AG04450 (cell line): Measurements from ENCODE around the gene ECEL1. TPM values are rescaled to one million over a fixed set of nuclear protein-coding genes. Genes with fewer than 3 reads are reported as not detected.

Experiments
- CTCF ChIA-PET: fragments of 300-600, 350-600 bp; formaldehyde crosslinking; extraction: SDS; loops from one replicate; lab custom pipeline; 2022; ENCODE audit warnings: antibody characterized with exemption, inconsistent platforms; lab: Charles Lee
- POLR2A ChIA-PET: fragments of 350-600 bp; formaldehyde crosslinking; extraction: SDS; loops from one replicate; lab custom pipeline; 2021; ENCODE audit warnings: antibody characterized with exemption, inconsistent platforms; lab: Yijun Ruan, JAX
- DNase-seq: peaks from one replicate; pipeline ENCODE4 v3.0.0-alpha.2; 2011; ENCODE audit warnings: low read depth, low spot score
- H3K27ac ChIP-seq: one replicate; pipeline ENCODE4 v1.5.1; 2012; ENCODE audit warnings: low read depth, low read length, control low read depth
- H3K27me3 ChIP-seq: one replicate; pipeline ENCODE4 v1.6.0; 2012; ENCODE audit warnings: low read length; ENCODE audit not compliant: control insufficient read depth, insufficient read depth
- H3K4me3 ChIP-seq: 2 replicates; pipeline ENCODE4 v1.5.1; 2011; ENCODE audit warnings: mild to moderate bottlenecking, low read depth, low read length, control low read depth
- H3K9me3 ChIP-seq: 2 replicates; pipeline ENCODE4 v1.5.1; 2012; ENCODE audit warnings: low read length; ENCODE audit not compliant: control insufficient read depth, insufficient read depth
- CTCF ChIP-seq: IDR thresholded peaks from 2 replicates; pipeline ENCODE4 v1.5.1; 2011; ENCODE audit warnings: low read depth, low read length, control low read depth, inconsistent platforms
- polyA plus RNA-seq: library from polyadenylated mRNA; depleted of rRNA; stranded (reverse); fragments of >200 nt; gene quantifications from 2 replicates; pipeline ENCODE4 v1.2.3, GENCODE V29; 2011

ECEL1 gene
- polyA plus RNA-seq, 1 experiment = not detected

GRCh38 chr2:232465061-232465460 lies 22.6 kb downstream of the ECEL1 start:
- no peak for TF ChIP-seq CTCF
- Histone ChIP-seq H3K9me3 (no peaks in the 10 kb centered on the region), H3K4me3 (no peak overlapping the region), H3K27me3 (peaks cover 21% of the 10 kb centered on the region), H3K27ac (no peak overlapping the region)
- POLR2A ChIA-PET = interaction anchor here (0.6 kb wide), 1 partner anchor 1287 kb away, joined by 5 read pairs; no protein-coding TSS in a partner anchor
- CTCF ChIA-PET = no interaction called here
- no peak for DNase-seq

DNA sequence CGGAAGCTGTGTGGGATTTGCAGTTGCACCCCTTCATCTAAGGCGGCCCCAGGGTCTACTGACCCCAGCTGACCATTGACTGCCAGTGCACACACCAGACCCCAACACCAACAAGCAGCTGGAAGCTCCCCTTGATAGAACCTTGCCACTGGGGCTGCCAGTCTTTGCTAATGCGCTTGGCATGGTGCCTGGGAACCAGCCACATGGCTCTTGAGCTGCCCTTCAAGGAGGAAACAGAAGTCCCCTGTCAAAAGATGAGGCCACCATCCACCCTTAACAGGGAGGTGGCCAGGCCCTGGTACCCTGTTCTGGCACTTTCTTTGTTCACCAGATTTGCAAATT lies 23.1 kb downstream of the ECEL1 start:
- Histone ChIP-seq H3K9me3 (no peaks in the 10 kb centered on the region), H3K4me3 (no peak overlapping the region), H3K27me3 (peaks cover 25% of the 10 kb centered on the region), H3K27ac (no peak overlapping the region)
- no peak for TF ChIP-seq CTCF
- ChIA-PET CTCF (no interaction called here), POLR2A (interaction anchor here (0.6 kb wide), 1 partner anchor 1286 kb away, joined by 5 read pairs; no protein-coding TSS in a partner anchor)
- no peak for DNase-seq

DNA sequence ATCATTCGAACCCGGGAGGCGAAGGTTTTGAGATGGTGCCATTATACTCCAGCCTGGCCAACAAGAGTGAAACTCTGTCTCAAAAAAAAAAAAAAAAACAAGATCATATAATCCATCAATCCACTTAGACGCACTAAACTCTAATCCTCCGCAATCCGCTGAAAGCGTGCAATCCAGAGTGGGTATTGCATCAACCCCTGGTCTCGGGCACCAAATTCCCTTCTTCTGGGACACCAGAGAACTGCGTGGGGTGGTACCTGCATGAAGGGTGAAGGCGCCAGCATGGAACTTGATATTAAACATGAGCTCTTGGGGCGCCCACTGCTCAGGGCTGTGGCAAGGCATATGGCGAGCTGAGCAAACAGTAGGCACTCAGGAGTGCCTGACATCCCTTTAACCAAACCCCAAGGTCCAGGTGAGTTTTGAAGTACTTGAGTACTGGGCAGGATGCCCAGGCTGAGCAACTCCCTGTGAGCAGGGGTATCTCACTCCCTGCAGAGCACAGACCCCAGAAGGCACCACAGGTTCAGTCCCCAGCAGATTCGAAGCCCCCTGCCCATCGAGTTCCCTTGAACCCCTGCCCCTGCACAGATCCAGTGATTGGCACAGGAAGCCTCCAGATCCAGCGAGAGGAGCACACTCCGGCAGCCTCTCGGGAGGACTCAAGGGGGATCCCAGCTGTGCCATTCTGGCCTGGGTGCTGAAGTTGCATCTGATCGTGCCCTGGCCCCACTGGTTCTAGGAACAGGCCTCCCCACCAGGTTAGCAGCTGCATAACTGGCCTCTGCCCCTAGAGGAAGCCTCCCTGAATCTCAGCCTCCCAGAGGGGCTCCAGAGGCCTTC lies 23.7 kb downstream of the ECEL1 start:
- Histone ChIP-seq H3K4me3 (no peak overlapping the region), H3K27ac (no peak overlapping the region), H3K9me3 (no peaks in the 10 kb centered on the region), H3K27me3 (peaks cover 28% of the 10 kb centered on the region)
- DNase-seq = no peak
- ChIA-PET POLR2A (no interaction called here), CTCF (interaction anchor here (0.9 to 1.3 kb wide), 2 partner anchors 17 to 24 kb away, joined by 4 read pairs; no protein-coding TSS in a partner anchor)
- TF ChIP-seq CTCF = no peak

DNA sequence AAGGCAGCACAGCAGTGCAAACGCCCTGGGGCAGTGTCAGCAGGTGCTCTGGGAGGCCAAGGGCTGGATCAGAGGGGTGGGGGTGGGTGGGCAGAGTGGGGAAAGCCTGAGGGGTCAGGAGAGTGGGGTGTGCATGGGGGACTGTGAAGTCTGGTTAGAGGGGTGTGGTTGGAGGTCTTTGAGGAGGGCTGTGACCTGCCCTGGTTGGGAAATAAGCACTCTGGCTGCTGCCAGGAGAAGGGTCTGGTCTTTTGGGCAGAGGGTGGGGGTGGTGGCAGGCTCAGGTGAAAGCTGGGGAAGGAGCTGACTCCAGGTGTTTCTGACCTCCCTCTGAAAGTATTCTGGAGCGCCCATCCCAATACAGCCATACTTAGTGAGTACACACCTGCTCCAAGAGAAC lies 27.5 kb downstream of the ECEL1 start:
- ChIA-PET POLR2A (no interaction called here), CTCF (no interaction called here)
- Histone ChIP-seq H3K9me3 (no peaks in the 10 kb centered on the region; the same call in 1 of the 2 replicates), H3K27me3 (peaks cover 19% of the 10 kb centered on the region), H3K4me3 (no peak overlapping the region), H3K27ac (no peak overlapping the region)
- no peak for TF ChIP-seq CTCF
- no peak for DNase-seq

DNA sequence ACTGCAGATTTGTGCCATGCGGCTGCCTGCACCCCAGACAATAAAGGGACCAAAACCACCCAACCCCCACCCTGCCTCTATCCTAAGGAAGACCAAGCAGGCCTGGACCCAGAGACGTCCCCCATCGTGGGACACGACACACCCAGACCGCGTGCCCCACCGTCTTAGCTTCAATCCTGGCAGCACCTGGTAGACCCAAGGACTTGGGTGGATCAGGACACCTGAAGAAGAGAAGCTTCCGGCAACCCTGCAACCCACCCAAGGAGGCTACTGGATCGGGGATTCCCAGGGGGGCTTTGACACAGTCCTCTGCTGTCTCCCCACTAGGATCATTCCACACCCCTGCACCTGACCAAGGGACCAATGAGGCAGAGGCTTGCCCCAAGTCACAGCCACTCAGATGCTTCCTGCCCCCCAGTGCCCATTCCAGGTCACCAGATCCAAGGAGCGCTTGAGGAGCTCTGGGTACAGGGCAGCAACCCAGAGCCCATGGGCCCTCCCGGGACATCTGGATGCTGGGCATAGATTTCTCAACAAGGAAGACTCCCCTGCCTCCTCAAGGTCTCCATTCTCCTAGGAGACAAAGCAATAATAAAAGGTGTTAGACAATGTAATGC lies 28.1 kb downstream of the ECEL1 start:
- H3K27me3 ChIP-seq = peaks cover 22% of the 10 kb centered on the region
- POLR2A ChIA-PET = no interaction called here
- H3K4me3 ChIP-seq = no peak overlapping the region
- DNase-seq = no peak
- no peak overlapping the region for H3K27ac ChIP-seq
- no peak for TF ChIP-seq CTCF
- CTCF ChIA-PET = no interaction called here
- H3K9me3 ChIP-seq = no peaks in the 10 kb centered on the region; the same call in 1 of the 2 replicates
